Endothelial cell of umbilical vein (primary cell): ENCODE results near the gene RPL15. TPM values are rescaled to one million over a fixed set of nuclear protein-coding genes. Genes with fewer than 3 reads are reported as not detected.

ENCODE experiments used
- BruUV-seq: library from RNA; stranded (reverse); fragments of 400-500 nt; replicated peaks from 2 replicates; lab custom pipeline; 2021; lab: Mats Ljungman, UMichigan
- CTCF ChIA-PET: fragments of 300-600, 350-600 bp; sonication (Branson Sonifier 250); formaldehyde crosslinking; loops from one replicate; lab custom pipeline; 2021; ENCODE audit warnings: antibody characterized with exemption, inconsistent platforms; lab: Charles Lee
- POLR2A ChIA-PET: fragments of 300-600, 350-600 bp; sonication (Branson Sonifier 250); formaldehyde crosslinking; loops from one replicate; lab custom pipeline; 2021; ENCODE audit warnings: antibody characterized with exemption, inconsistent platforms; lab: Charles Lee
- DNase-seq: peaks from one replicate; pipeline ENCODE4 v3.0.0-alpha.2; 2011; ENCODE audit warnings: low read depth, low spot score
- FAIRE-seq: peaks from 2 replicates; lab custom pipeline; 2011; peaks lifted over from hg19 to GRCh38; lab: Jason Lieb, UNC
- H2AFZ ChIP-seq: 2 replicates; pipeline ENCODE4 v1.6.0; 2012; ENCODE audit warnings: low read depth, low read length, control low read depth, inconsistent platforms
- H3K27ac ChIP-seq: 2 replicates; pipeline ENCODE4 v1.5.1; 2011; ENCODE audit warnings: low read depth, mild to moderate bottlenecking, control low read depth, low read length, moderate library complexity; ENCODE audit not compliant: insufficient read depth
- H3K27me3 ChIP-seq, 2 experiments: 2 replicates each; pipeline versions ENCODE4 v1.6.0 to v1.6.1; 2011; ENCODE audit warnings: low read length in 2 of 2, mixed read lengths in 1 of 2; ENCODE audit not compliant: control insufficient read depth in 2 of 2, insufficient read depth in 2 of 2
- H3K36me3 ChIP-seq, 2 experiments: 2 replicates in 1 of 2; 3 replicates in 1 of 2; pipeline ENCODE4 v1.5.1; 2011; ENCODE audit warnings: low read length in 2 of 2, mild to moderate bottlenecking in 1 of 2, moderate library complexity in 1 of 2; ENCODE audit not compliant: control insufficient read depth in 2 of 2, insufficient read depth in 2 of 2; ENCODE audit errors: extremely low read depth in 1 of 2
- H3K4me1 ChIP-seq: 3 replicates; pipeline ENCODE4 v1.5.1; 2011; ENCODE audit warnings: mild to moderate bottlenecking, low read length; ENCODE audit not compliant: control insufficient read depth, insufficient read depth; ENCODE audit errors: extremely low read depth
- H3K4me2 ChIP-seq: 2 replicates; pipeline ENCODE4 v1.6.1; 2011; ENCODE audit warnings: low read length, control low read depth, mixed read lengths; ENCODE audit not compliant: insufficient read depth
- H3K4me3 ChIP-seq, 3 experiments: fragments of 200-600 bp in 1 of 3; sonication (generic), shearing (Covaris generic) in 1 of 3; replicated peaks in 1 of 3; 2 replicates each; pipeline ENCODE4 v1.5.1; 2011 to 2016; ENCODE audit warnings: control low read depth in 3 of 3, low read length in 3 of 3, mild to moderate bottlenecking in 2 of 3, inconsistent platforms in 1 of 3, low read depth in 1 of 3, moderate library complexity in 1 of 3; ENCODE audit not compliant: insufficient read depth in 1 of 3
- H3K79me2 ChIP-seq: 2 replicates; pipeline ENCODE4 v1.6.0; 2012; ENCODE audit warnings: low read length, inconsistent platforms; ENCODE audit not compliant: control insufficient read depth, insufficient read depth
- H3K9ac ChIP-seq: replicated peaks from 2 replicates; pipeline ENCODE3; 2011; ENCODE audit warnings: low read length, control low read depth; ENCODE audit not compliant: insufficient read depth; ENCODE audit errors: extremely low read depth
- H3K9me1 ChIP-seq: replicated peaks from 3 replicates; pipeline ENCODE4 v1.6.0; 2011; ENCODE audit warnings: mild to moderate bottlenecking, low read length; ENCODE audit not compliant: control insufficient read depth, insufficient read depth; ENCODE audit errors: extremely low read depth
- H3K9me3 ChIP-seq: replicated peaks from 2 replicates; pipeline ENCODE4 v1.5.1; 2012; ENCODE audit warnings: low read length, inconsistent platforms; ENCODE audit not compliant: control insufficient read depth, insufficient read depth
- H4K20me1 ChIP-seq: replicated peaks from 2 replicates; pipeline ENCODE3; 2011; ENCODE audit warnings: mild to moderate bottlenecking, low read length; ENCODE audit not compliant: control insufficient read depth, insufficient read depth; ENCODE audit errors: extremely low read depth
- EZH2 ChIP-seq: IDR thresholded peaks from 2 replicates; pipeline ENCODE4 v1.6.1; 2012; ENCODE audit warnings: borderline replicate concordance, low read depth, mild to moderate bottlenecking, moderate library complexity, low read length, inconsistent platforms; ENCODE audit not compliant: severe bottlenecking
- FOS ChIP-seq: IDR thresholded peaks from 2 replicates; pipeline ENCODE4 v1.6.1; 2011; ENCODE audit warnings: mild to moderate bottlenecking, low read length, moderate library complexity, borderline replicate concordance; ENCODE audit not compliant: insufficient read depth
- GATA2 ChIP-seq: IDR thresholded peaks from 2 replicates; pipeline ENCODE4 v1.7.0; 2011; ENCODE audit warnings: low read depth, mild to moderate bottlenecking, moderate library complexity, mixed read lengths, low read length; ENCODE audit not compliant: insufficient read length, insufficient read depth
- JUN ChIP-seq: IDR thresholded peaks from 2 replicates; pipeline ENCODE4 v1.6.1; 2011; ENCODE audit warnings: borderline replicate concordance, low read depth; ENCODE audit not compliant: insufficient read length, insufficient read depth
- MYC ChIP-seq: IDR thresholded peaks from one replicate; pipeline ENCODE4 v1.6.1; 2011; ENCODE audit warnings: mild to moderate bottlenecking, low read depth, low read length
- POLR2A ChIP-seq: IDR thresholded peaks from 2 replicates; pipeline ENCODE4 v1.6.1; 2012; ENCODE audit warnings: low read depth, mild to moderate bottlenecking, control low read depth, low read length
- POLR2AphosphoS5 ChIP-seq: IDR thresholded peaks from 2 replicates; pipeline ENCODE4 v1.6.1; 2012; ENCODE audit warnings: low read depth, mild to moderate bottlenecking, control low read depth, low read length, moderate library complexity; ENCODE audit not compliant: insufficient read depth
- dilution Hi-C: fragments of 300-500 bp; cut with MboI; formaldehyde crosslinking; loops from one replicate; pipeline ENCODE4 v1.15.0; 2019; ENCODE audit warnings: low sequenced_read_pairs; ENCODE audit not compliant: extremely low pct_ligation_motif_present
- intact Hi-C: fragments of 100-400 bp; cut with micrococcal nuclease; formaldehyde crosslinking; loops from one replicate; pipeline ENCODE4 v1.10.0; 2022
- polyA plus RNA-seq, 4 experiments: library from polyadenylated mRNA; depleted of rRNA in 3 of 4; stranded (reverse) in 3 of 4; unstranded in 1 of 4; fragments of >200 nt; gene quantifications; 2 replicates each; pipeline versions ENCODE4 v1.2.1 to v1.2.3, GENCODE V29; 2011 to 2012; ENCODE audit warnings: missing spikeins in 1 of 4
- total RNA-seq: library from RNA; stranded (reverse); gene quantifications from 2 replicates; pipeline ENCODE4 v1.2.3, GENCODE V29; 2021
- TF ChIP-seq, protein P1 (sequence below): IDR thresholded peaks from 2 replicates; pipeline ENCODE4 v1.6.1; 2011; ENCODE audit not compliant: insufficient read depth, insufficient read length
- TF ChIP-seq, protein P2 (sequence below), 2 donors: IDR thresholded peaks; 1 replicate in 1 of 2; 2 replicates in 1 of 2; pipeline ENCODE4 v1.5.1; 2011; ENCODE audit warnings: low read length in 2 of 2, mild to moderate bottlenecking in 2 of 2, moderate library complexity in 2 of 2, control low read depth in 1 of 2, inconsistent platforms in 1 of 2, low read depth in 1 of 2; ENCODE audit not compliant: insufficient read depth in 1 of 2; ENCODE audit errors: extremely low read depth in 1 of 2

The RPL15 gene
- total and polyA plus RNA-seq, 2 donors (not counting 3 experiments of a cell fraction or from before 2014, with no cell fraction given): 1,901 to 5,777 TPM

DNA sequence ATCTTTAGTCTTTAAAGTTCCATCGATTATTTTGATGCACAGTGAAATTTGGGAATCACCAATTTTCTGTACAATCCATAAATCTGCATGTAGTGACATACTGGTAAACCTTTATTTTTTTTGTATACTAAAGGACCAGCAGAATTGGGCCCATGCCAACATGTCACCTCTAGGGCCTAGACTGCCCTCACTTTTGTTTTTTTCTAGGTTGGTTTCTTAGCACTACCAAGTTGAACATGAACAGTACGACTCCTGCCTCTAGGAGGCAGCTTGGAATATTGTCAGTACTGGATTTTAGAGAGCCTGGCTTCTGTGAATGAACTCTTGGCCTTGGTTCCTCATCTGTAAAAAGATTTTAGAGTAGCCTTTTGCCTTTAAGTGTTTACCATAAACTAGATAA, 32.5 kb upstream of the RPL15 start:
- no TSS peak for BruUV-seq
- ChIA-PET CTCF (interaction anchor here (0.6 to 0.8 kb wide), 2 partner anchors 8 to 48 kb away, joined by 3 read pairs; no protein-coding TSS in a partner anchor), POLR2A (interaction anchor here (0.6 kb wide), 1 partner anchor 861 kb away, joined by 3 read pairs; no protein-coding TSS in a partner anchor)
- FAIRE-seq: no peak
- no peaks in the 10 kb centered on the region for H3K9me1 ChIP-seq
- intact Hi-C loops: no loop called here
- no peak overlapping the region for H2AFZ ChIP-seq
- H3K4me3 ChIP-seq: no peak overlapping the region
- peaks cover 7% of the 10 kb centered on the region for H4K20me1 ChIP-seq
- H3K4me2 ChIP-seq: no peak overlapping the region
- no peak overlapping the region for H3K27ac ChIP-seq
- peaks cover 0 to 2% of the 10 kb centered on the region in 2 experiments for H3K36me3 ChIP-seq
- TF ChIP-seq MYC (no peak), JUN (no peak), GATA2 (no peak), EZH2 (no peak), FOS (no peak), POLR2A (no peak), POLR2AphosphoS5 (no peak)
- TF ChIP-seq, protein P1, sequence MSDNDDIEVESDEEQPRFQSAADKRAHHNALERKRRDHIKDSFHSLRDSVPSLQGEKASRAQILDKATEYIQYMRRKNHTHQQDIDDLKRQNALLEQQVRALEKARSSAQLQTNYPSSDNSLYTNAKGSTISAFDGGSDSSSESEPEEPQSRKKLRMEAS: no peak
- TF ChIP-seq, protein P2, sequence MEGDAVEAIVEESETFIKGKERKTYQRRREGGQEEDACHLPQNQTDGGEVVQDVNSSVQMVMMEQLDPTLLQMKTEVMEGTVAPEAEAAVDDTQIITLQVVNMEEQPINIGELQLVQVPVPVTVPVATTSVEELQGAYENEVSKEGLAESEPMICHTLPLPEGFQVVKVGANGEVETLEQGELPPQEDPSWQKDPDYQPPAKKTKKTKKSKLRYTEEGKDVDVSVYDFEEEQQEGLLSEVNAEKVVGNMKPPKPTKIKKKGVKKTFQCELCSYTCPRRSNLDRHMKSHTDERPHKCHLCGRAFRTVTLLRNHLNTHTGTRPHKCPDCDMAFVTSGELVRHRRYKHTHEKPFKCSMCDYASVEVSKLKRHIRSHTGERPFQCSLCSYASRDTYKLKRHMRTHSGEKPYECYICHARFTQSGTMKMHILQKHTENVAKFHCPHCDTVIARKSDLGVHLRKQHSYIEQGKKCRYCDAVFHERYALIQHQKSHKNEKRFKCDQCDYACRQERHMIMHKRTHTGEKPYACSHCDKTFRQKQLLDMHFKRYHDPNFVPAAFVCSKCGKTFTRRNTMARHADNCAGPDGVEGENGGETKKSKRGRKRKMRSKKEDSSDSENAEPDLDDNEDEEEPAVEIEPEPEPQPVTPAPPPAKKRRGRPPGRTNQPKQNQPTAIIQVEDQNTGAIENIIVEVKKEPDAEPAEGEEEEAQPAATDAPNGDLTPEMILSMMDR (IDR thresholded peaks at IDR 0.05; ENCODE audit: extremely low read depth in 1 of 2, insufficient read depth in 1 of 2, low read depth in 1 of 2, low read length in 2 of 2): no peak
- H3K4me1 ChIP-seq: peaks cover 11% of the 10 kb centered on the region
- no peak for DNase-seq
- H3K9ac ChIP-seq: no peak overlapping the region
- peaks cover 7% of the 10 kb centered on the region for H3K79me2 ChIP-seq
- dilution Hi-C loops: no loop called here
- H3K27me3 ChIP-seq: no peaks in the 10 kb centered on the region
- no peaks in the 10 kb centered on the region for H3K9me3 ChIP-seq
